HG03103 (cell line): ENCODE data around the gene SULT1C3.
"Not testable (repeated sequence)": the region's sequence is repeated elsewhere in the genome, so short reads cannot be mapped to it uniquely, and the experiment has no call there.

Experiments
- ATAC-seq: cut with Tn5 transposase; IDR thresholded peaks from one replicate; pipeline ENCODE4 v1.9.1; 2021; ENCODE audit warnings: low read depth; ENCODE audit not compliant: unreplicated experiment

The SULT1C3 gene

DNA sequence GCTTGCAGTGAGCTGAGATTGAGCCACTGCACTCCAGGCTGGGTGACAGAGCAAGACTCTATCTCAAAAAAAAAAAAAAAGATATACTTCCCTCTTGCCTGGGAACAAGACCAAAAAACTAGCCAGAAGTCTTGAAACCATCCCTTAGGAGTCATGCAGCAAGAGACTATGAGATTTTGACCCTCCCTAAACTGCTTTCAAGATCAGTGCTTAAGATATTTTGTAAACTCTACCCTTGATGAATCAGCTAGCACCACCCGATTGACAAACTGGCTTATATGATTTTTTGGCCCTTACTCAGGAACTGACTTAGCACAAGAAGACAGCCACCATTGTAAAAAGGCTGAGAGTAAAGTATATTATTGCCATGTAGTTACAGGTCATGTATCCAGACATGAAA is 3.8 kb downstream of the SULT1C3 start:
- ATAC-seq: no peak

DNA sequence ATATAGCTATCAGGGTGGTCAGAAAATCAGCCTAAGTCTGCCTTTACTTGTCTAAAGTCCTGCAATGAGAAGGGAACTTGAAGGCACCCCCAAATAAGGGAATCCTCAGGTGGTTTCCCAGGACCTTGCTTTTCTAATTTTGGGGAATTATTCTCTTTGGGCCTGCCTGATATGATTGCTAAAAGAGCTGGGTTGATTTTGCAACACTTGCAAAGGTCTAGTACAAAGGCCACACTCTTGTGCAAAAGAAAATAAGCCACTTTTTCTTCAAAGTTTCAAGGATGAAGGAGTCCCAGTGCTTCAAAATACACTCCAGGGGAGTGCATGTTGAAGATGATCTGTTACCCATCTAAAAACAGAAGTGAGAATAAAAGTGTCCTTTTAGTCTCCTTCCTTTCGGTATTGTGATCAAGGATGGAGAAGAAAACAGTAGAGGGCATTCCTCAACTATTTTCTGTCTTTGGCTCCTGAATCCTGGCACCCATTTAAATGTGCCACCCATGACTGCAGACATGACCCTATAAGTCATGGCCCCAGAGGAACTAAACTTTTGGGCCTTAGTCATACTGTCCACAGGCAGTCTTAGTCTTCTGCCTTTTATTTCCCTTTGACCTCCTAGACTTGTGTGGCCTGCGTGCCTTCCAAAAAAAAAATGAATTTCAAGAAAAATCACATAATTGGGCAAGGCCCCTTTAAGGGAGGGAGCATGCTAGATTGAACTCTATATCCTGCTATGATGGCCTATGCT is 5.1 kb downstream of the SULT1C3 start:
- no peak for ATAC-seq

- no peak for ATAC-seq
Measured at GRCh38 chr2:108253106-108253505, 13.3 kb downstream of the SULT1C3 start.

GRCh38 chr2:108257757-108258331 is 18.1 kb downstream of the SULT1C3 start:
- ATAC-seq: no peak

DNA sequence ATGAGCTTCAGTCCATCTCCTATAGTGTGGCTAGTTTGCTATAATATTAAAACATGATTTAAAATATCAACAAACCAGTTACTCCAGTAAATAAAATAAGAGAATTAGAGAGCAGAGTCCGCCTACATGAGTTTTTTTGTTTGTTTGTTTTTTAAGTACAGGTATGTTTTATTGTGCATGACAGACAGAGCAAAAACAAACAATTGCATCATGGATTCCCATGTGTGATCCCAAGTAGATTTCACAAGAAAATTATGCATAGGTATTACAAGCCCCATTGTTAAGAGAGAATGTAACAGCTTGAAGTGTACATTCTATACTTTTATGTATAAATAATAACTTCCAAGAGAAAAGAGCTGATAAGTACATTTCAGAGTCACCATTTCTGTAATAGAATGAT is 21.0 kb downstream of the SULT1C3 start:
- ATAC-seq: no peak

GRCh38 chr2:108262036-108262435 is 22.3 kb downstream of the SULT1C3 start:
- ATAC-seq: no peak

DNA sequence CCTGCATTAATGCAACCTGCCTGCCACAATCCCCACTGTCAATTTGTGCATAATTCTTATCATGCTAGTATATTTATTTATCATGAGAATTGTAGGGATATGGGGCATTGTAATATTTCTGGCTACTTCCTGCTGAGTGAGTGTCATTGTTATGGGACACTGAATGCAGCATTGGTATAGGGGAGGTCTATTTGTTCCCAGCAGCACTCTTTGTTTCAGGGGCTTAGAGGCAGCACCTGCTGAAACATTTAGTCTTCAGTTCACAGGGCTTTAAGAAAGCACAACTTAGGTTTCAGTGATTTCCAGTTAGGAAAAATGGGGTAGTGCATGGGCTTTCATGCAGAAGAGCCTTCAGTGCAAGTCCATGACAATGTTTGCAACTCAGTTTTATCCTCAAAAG is 23.6 kb downstream of the SULT1C3 start:
- ATAC-seq: no peak

GRCh38 chr2:108266218-108266617 is 26.4 kb downstream of the SULT1C3 start:
- ATAC-seq: no peak

GRCh38 chr2:108267101-108267500 is 27.3 kb downstream of the SULT1C3 start:
- ATAC-seq: no peak

GRCh38 chr2:108268001-108268400 is 28.2 kb downstream of the SULT1C3 start:
- ATAC-seq: no peak

DNA sequence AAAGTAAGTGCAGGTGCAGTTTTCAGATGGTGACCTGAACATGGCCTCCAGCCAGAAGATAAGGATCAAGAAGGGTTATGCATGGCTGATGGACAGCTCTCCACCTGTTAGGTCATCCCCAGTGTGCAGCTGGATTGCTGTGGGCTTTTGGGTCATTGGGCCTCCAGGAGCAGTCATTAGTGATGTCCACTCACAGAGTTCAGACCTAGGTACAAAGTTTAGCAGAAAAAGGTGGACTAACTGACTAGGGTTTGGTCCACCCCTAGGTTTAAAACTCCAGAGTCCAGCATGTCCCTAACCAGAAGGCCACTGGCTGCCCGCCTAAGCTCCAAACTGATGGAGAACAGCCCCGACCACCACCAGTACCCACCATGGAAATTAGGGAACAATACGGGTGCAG is 30.6 kb downstream of the SULT1C3 start:
- no peak for ATAC-seq

- no peak for ATAC-seq
Measured at GRCh38 chr2:108270768-108271506, 31.2 kb downstream of the SULT1C3 start.

DNA sequence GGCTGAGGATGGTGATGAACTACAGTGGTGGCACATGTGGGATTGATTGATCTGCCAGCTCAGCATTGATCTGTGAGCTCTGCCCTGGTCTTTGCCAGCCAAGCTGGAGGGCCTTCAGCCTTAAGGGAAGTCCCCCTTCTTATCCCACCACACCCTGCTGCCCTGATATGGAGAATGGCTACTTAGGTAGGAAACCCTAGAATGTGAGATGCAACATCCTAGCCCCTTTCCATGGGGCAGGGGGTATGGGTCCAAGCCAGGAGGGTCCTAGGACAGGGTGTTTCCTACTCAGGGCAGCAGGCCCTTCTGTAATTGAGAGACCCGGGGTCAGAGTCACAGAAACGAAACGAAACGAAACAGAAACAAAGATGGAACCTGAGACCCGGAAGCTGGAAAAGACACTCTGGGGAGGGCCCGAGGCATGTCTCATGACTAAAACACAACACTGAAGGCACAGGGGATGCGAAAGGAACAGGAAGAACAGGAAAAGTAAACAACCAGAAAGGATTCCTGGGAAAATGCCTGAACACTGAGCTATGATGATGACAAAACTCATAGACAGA is 32.0 kb downstream of the SULT1C3 start:
- no peak for ATAC-seq

DNA sequence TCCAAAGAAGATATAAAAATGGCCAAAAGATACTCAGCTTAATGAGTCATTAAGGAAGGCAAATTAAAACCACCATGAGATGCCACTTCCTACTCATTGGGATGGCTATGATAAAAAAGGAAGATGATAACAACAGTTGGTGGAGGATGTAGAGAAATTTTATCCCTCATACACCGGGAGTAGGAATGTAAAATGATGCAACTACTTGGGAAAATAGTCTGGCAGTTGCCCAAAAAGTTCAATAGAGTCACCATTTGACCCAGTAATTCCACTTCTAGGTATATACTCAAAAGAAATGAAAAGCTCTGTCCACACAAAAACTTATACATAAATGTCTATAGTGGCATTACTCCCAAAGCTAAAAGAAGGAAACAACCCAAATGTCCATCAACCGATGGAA is 38.9 kb downstream of the SULT1C3 start:
- ATAC-seq: no peak

GRCh38 chr2:108279468-108279867 is 39.7 kb downstream of the SULT1C3 start:
- no peak for ATAC-seq

GRCh38 chr2:108280466-108280865 is 40.7 kb downstream of the SULT1C3 start:
- ATAC-seq: no peak

DNA sequence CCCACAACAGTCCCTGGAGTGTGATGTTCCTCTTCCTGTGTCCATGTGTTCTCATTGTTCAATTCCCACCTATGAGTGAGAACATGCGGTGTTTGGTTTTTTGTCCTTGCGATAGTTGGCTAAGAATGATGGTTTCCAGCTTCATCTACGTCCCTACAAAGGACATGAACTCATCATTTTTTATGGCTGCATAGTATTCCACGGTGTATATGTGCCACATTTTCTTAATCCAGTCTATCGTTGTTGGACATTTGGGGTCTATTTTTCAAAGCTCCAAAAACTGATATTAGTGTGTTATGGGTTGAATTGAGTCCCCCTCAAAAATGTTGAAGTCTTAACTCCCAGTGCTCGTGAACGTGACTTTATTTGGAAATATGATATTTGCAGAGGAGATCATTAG is 44.8 kb downstream of the SULT1C3 start:
- ATAC-seq: not testable (repeated sequence)

DNA sequence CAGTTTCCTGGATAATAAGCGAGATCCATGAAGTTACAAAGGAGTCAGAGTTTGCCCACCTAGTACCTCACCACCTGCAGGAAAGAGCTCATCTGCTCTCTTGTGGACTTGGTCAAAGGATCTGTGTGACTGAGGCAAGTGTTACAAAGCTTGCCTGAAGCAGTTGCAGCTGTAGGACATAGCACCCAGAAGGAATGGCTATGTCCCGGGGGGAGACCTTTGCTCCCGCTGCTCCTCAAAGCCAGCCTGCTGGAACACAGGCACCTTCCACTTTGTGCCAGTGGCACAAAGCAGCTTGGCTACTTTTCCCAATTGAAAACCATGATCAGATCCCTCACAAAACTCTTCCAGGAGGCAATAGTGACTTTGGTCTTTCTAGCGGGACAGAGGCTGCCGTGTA is 45.8 kb downstream of the SULT1C3 start:
- ATAC-seq: no peak

DNA sequence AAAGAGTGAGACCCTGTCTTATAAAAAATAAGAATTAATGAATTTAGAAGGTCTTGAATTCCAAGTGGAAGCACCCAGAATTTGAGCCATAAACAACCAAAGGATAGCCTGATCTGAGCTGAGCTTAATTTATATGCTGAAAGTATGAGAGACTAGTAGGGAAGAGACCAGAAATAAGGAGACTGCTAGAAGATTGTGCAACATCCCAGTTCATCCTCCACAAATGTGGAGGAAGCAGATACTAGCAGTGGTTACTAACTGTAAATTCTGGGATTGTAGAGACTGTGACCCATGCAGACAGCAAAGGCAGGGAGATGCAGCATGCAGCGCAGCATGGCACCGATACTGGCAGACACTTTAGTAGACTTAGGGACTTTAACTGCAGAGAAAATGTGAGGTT is 47.4 kb downstream of the SULT1C3 start:
- no peak for ATAC-seq

- ATAC-seq: no peak
Measured at GRCh38 chr2:108288534-108289106, 48.9 kb downstream of the SULT1C3 start, which contains the start of gene SULT1C2. SULT1C2 (plus strand) TSS chr2:108288895; CDS start chr2:108293668, 4,773 bp downstream.

DNA sequence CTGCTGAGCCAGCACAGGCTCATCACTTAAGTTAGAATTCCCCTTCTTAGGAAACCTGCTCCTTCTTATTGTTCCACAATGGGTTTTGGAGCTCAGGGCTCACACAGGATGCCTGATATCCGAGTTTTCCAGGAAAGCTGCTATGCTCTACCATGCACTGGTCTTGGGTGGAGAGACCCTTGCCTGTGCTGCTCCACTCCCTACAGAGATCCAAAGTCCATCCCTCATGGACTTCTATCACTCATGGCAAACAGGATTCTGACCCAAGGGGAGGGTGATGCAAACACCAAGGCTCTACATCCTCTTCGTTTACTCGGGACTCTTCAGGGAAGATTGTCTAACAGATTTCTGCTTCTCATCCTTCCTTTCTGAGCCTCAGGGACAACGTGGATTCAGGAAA is 54.1 kb downstream of the SULT1C3 start:
- ATAC-seq: no peak
